MG63 (cell line): ENCODE measurements around the gene UBXN6. TPM values are rescaled to one million over a fixed set of nuclear protein-coding genes. Genes with fewer than 3 reads are reported as not detected.

Source experiments
- DNase-seq: peaks from one replicate; pipeline ENCODE4 v3.0.0-alpha.2; 2020
- H3K27me3 ChIP-seq: fragments of 250-450 bp; sonication (Bioruptor Pico); 2 replicates; pipeline ENCODE4 v1.5.1; 2020; ENCODE audit warnings: mild to moderate bottlenecking, moderate library complexity
- H3K36me3 ChIP-seq: fragments of 250-450 bp; sonication (Bioruptor Pico); 2 replicates; pipeline ENCODE4 v1.5.1; 2020; ENCODE audit warnings: mild to moderate bottlenecking, moderate library complexity
- H3K4me3 ChIP-seq: fragments of 250-450 bp; sonication (Bioruptor Pico); 2 replicates; pipeline ENCODE4 v1.5.1; 2020; ENCODE audit warnings: mild to moderate bottlenecking, moderate library complexity
- H3K9me3 ChIP-seq: fragments of 250-450 bp; sonication (Bioruptor Pico); 2 replicates; pipeline ENCODE4 v1.5.1; 2020; ENCODE audit warnings: mild to moderate bottlenecking, moderate library complexity
- total RNA-seq: library from RNA; depleted of rRNA; stranded (reverse); fragments of >200 nt; shearing (Covaris generic); gene quantifications from 2 replicates; pipeline ENCODE4 v1.2.3, GENCODE V29; 2014; ENCODE audit warnings: low replicate concordance

UBXN6 gene
- total RNA-seq, 1 experiment from 2014 or later = 107 TPM

DNA sequence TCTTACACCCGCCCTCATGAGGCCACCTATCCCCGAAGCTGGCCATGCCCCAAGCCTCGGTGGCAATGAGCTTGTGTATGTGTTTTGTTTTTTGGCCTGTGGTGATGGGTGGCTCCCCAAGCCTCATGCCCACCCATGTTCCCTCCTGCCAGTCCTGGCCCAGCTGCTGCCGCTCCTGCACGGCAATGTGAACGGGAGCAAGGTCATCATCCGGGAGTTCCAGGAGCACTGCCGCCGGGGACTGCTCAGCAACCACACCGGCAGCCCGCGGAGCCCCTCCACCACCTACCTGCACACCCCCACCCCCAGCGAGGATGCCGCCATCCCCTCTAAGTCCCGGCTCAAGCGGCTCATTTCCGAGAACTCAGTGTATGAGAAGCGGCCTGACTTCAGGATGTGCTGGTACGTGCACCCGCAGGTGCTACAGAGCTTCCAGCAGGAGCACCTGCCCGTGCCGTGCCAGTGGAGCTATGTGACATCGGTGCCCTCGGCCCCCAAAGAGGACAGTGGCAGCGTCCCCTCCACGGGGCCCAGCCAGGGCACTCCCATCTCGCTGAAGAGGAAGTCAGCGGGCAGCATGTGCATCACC lies 24.6 kb downstream of the UBXN6 start:
- DNase-seq = no peak
- H3K36me3 ChIP-seq = no peaks in the 10 kb centered on the region; the same call in 1 of the 2 replicates
- no peaks in the 10 kb centered on the region for H3K27me3 ChIP-seq
- H3K9me3 ChIP-seq = no peaks in the 10 kb centered on the region
- H3K4me3 ChIP-seq = no peak overlapping the region

DNA sequence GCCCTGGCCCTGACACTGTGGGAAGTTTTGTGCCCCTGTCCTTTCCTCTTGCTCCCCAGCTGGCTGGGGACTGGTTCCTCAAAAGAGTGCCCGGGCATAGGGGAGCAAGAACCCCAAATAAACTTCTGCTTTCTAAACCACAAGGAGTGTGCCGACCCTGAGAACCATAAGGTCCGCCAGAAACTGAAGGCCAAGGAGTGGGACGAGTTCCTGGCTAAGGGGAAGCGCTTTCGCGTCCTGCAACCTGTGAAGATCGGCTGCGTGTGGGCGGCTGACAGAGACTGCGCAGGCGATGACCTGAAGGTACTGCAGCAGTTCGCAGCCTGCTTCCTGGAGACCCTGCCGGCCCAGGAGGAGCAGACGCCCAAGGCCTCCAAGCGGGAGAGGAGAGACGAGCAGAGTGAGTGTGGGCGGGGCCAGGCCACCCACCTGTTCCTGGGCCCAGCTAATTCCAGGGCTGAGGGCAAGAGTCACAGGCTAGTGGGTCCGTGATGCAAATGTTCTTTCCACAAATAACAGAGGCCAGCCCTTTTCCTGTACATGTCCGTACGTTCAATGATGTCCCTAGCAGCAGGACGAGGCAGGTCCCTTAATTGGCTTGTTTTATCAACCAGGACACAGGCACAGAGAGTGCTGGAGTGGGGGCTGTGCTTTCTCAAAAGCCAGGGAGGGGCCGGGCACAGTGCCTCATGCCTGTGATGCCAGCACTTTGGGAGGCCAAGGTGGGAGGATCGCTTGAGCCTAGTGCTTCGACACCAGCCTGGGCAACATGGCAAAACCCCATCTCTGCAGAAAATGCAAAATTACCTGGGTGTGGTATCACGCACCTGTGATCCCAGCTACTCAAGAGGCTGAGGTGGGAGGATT lies 25.6 kb downstream of the UBXN6 start:
- no peak overlapping the region for H3K4me3 ChIP-seq
- H3K36me3 ChIP-seq = no peaks in the 10 kb centered on the region; the same call in 1 of the 2 replicates
- H3K9me3 ChIP-seq = no peaks in the 10 kb centered on the region
- no peak for DNase-seq
- H3K27me3 ChIP-seq = no peaks in the 10 kb centered on the region

DNA sequence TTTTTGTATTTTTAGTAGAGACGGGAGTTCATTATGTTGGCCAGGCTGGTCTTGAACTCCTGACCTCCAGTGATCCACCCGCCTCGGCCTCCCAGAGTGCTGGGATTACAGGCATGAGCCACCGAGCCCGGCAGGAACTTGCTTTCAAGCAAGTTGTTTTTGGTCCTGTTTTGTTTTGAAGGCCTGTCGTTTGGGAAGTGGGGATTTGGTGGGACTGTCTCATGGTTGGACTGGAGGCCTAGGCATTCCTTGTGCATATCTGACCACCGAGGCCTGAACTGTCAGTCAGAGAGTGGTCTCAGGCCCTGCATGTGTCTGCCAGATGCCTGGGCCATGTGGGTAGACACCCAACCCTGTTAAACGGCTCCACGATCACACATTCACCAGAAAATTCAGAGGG lies 26.3 kb downstream of the UBXN6 start:
- Histone ChIP-seq H3K9me3 (no peaks in the 10 kb centered on the region), H3K4me3 (no peak overlapping the region), H3K27me3 (no peaks in the 10 kb centered on the region), H3K36me3 (no peaks in the 10 kb centered on the region; the same call in 1 of the 2 replicates)
- no peak for DNase-seq

DNA sequence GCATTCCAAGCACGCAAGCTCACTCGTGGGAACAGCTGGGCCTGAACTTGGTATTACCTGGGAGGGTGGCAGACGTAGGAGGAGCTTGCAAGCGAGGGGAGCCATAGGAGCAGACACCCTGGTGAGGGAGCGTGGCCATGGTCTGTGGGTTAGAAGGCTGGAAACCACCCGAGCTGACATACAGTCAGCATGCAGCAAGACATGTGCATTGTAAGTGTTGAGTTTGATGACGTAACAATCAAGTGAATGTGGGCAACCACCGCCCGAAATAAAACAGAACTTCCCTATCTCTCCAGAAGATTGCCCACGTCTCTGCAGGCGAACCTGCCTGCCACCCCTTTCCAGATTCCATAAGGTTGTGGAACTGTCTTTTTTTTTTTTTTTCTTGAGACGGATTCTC lies 26.8 kb downstream of the UBXN6 start:
- peaks cover under 1% of the 10 kb centered on the region for H3K36me3 ChIP-seq

DNA sequence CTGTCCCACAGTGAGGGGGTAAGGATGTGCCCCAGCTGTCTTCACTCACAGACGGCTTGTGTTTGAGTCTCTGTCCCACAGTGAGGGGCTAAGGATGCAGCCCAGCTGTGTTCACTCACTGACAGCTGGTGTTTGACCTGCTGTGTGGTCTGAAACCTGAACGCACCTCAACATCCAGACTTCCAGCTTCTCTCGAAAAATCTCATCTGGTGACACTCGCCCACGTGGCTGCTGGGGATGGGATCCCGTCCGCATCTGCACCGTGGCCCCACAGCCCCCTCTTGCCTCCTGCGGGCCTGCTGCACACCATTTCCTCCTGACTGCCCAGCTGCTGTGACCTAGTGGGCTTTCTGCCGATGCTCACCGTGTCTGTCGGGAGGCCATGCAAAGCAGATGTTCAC lies 27.8 kb downstream of the UBXN6 start:
- H3K4me3 ChIP-seq = no peak overlapping the region
- H3K27me3 ChIP-seq = no peaks in the 10 kb centered on the region
- H3K36me3 ChIP-seq = peaks cover 3% of the 10 kb centered on the region
- no peaks in the 10 kb centered on the region for H3K9me3 ChIP-seq
- DNase-seq = no peak

More for the DNA sequence above, 26.8 kb downstream of the UBXN6 start:
- no peak overlapping the region for H3K4me3 ChIP-seq
- no peaks in the 10 kb centered on the region for H3K9me3 ChIP-seq
- H3K27me3 ChIP-seq = no peaks in the 10 kb centered on the region
- DNase-seq = no peak

DNA sequence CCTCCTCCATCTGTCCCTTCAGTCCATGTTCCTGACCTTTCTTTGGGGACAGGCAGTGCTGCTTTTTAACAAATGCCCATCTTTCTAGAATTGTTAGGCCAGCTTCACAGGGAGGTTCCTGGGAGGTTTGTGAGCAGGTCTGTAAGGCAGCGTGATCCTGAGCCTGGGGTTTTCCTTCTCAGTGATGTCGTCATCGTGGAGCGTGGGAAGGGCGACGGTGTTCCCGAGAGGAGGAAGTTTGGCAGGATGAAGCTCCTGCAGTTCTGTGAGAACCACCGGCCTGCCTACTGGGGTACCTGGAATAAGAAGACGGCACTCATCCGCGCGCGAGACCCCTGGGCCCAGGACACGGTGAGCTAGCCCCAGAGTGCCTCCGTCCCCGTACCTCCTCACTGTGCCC lies 28.3 kb downstream of the UBXN6 start:
- Histone ChIP-seq H3K27me3 (no peaks in the 10 kb centered on the region), H3K4me3 (no peak overlapping the region), H3K36me3 (peaks cover 3% of the 10 kb centered on the region), H3K9me3 (no peaks in the 10 kb centered on the region)
- no peak for DNase-seq

DNA sequence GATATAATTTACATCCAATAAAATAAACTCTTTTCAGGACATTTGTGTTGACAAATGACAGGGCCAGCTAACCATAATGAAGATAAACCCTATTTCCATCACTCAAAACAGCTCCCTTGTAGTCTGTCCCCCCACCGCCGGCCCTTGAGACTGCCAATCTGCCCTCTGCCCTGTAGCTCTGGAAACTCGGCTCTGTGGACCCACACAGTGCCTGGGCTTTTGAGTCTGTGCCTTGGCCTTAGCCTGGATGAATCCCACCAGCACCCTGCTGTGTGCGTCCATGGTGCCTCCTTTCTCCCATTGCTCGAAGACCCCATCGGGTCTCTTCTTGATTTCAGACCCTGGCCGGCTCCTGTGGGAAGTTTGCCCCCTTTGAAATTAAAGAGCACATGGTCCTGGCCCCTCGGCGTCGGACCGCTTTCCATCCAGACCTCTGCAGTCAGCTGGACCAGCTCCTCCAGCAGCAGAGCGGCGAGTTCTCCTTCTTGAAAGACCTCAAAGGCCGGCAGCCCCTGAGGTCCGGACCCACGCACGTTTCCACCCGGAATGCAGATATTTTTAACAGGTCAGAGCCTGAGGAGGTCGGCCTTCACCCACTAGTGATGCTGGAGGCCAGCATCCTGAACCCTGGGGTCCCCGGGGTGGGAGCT lies 29.1 kb downstream of the UBXN6 start:
- no peaks in the 10 kb centered on the region for H3K27me3 ChIP-seq
- no peaks in the 10 kb centered on the region for H3K9me3 ChIP-seq
- no peak overlapping the region for H3K4me3 ChIP-seq
- DNase-seq = no peak
- peaks cover 3% of the 10 kb centered on the region for H3K36me3 ChIP-seq

DNA sequence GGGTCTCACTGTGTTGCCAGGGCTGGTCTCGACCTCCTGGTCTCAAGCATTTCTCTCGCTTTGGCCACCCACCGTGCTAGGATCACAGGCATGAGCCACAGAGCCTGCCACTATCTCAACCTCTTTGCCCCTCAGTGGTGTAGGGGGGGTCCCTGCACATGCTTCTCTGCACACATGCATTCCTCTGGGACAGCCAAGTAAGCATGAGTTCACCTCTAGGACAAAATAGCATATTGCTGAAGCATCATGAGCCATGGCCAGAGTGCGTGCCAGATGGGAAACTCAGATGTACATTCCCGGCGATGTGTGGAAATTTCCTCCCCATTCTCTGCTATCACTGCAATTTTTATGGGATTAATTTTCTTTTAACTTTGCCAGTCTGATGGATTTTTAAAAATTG lies 32.1 kb downstream of the UBXN6 start:
- no peak overlapping the region for H3K4me3 ChIP-seq
- no peaks in the 10 kb centered on the region for H3K9me3 ChIP-seq
- H3K36me3 ChIP-seq = peaks cover 3% of the 10 kb centered on the region
- no peak for DNase-seq
- H3K27me3 ChIP-seq = no peaks in the 10 kb centered on the region

DNA sequence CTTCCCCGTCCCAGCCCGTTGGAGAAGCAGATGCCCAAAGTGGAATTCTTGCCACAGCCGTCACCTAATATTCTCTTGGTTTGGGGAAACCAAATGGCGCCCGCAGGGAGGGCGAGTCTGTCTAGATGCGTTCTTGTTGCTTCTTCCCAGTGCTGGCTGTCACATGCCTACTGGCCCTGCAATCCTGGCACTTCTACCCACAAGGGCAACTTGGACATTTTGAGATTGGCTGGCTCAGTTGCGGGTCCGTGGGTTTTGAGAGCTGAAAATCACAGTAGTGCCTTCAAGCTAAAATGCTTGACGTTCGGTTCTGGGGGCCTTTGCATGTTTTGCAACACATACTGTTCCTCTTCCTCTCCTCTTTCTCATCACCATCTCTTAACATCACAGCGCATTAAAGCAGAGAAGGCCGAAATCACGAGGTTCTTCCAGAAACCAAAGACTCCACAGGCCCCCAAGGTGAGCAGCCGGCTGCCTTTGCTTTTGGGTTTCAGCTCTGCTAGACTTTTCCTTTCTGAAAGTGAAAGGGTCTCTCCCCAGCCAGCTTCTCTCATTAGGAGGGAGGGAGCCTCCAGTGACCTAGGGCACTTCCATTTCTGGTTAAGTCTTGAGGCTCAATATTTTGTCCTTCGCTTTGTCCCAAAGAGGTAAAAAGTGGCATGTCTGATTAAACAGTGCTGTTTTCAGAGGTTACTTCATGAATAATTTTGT lies 34.0 kb downstream of the UBXN6 start:
- peaks cover 3% of the 10 kb centered on the region for H3K36me3 ChIP-seq
- H3K27me3 ChIP-seq = no peaks in the 10 kb centered on the region
- DNase-seq = no peak
- no peaks in the 10 kb centered on the region for H3K9me3 ChIP-seq
- no peak overlapping the region for H3K4me3 ChIP-seq

DNA sequence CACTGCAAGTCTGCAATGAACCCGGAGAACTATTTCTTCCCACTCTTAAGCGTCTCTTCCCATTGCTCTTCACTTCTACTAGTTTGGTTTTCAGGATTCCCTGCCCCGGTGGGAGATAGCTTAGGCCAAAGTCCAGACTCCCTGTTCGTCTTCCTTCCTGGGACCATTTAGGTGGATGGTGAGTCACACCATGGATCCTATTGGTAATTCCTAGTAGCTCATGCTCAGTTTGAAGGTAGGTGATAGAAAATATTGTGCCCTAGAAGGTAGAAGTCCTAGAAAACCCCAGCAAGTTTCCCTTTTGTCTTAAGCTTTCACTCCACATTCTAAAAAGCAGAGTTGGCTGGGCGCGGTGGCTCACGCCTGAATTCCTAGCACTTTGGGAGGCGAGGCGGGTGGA lies 41.3 kb downstream of the UBXN6 start:
- Histone ChIP-seq H3K4me3 (no peak overlapping the region), H3K9me3 (no peaks in the 10 kb centered on the region), H3K36me3 (peaks cover 17% of the 10 kb centered on the region), H3K27me3 (no peaks in the 10 kb centered on the region)
- DNase-seq = no peak

DNA sequence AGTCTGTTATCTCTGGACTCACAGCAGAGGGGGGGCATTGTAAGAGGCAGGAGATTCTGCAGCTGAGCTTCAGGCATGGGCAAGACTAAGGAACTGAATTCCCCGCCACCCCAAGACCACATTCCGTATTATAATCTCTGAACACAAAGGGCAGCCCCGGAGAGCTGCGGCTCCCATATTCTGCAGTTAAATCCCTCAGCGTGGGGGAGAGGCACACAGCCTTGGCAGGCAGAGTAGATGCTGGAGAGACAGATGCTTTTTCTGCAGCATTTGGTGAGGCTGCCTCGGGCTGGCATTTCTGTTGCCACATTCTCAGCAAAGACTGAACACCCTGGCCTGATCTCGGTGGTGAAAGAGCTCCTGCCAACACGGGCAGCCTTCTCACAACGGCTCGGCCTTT lies 42.2 kb downstream of the UBXN6 start:
- Histone ChIP-seq H3K36me3 (peaks cover 17% of the 10 kb centered on the region), H3K4me3 (no peak overlapping the region), H3K27me3 (no peaks in the 10 kb centered on the region), H3K9me3 (no peaks in the 10 kb centered on the region)
- DNase-seq = no peak

DNA sequence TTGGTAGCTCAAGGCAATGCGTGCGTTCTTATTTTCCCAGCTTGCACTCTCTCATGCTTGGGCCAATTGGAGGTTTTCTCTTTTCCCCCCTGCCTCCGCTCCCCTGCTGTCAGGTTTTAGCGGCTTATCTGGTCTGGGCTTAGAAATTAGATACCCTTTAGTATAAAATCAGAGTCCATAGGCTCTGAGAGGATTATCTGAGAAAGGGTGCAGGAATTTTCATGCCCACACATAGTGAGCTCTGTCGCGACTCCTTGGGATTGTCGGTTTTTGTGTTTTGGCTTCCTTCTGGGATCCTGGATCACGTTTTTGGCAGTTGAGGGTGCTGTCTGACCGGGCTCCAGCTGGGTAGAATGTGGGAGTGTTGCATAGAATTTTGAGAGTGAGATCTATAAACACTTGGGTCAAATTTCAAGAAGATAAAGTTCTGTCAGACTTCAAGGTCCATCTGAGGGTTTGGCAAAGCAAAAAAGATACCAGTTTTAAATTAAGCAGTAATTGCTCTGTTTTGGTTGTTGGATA lies 42.7 kb downstream of the UBXN6 start:
- H3K36me3 ChIP-seq = peaks cover 19% of the 10 kb centered on the region
- no peak overlapping the region for H3K4me3 ChIP-seq

DNA sequence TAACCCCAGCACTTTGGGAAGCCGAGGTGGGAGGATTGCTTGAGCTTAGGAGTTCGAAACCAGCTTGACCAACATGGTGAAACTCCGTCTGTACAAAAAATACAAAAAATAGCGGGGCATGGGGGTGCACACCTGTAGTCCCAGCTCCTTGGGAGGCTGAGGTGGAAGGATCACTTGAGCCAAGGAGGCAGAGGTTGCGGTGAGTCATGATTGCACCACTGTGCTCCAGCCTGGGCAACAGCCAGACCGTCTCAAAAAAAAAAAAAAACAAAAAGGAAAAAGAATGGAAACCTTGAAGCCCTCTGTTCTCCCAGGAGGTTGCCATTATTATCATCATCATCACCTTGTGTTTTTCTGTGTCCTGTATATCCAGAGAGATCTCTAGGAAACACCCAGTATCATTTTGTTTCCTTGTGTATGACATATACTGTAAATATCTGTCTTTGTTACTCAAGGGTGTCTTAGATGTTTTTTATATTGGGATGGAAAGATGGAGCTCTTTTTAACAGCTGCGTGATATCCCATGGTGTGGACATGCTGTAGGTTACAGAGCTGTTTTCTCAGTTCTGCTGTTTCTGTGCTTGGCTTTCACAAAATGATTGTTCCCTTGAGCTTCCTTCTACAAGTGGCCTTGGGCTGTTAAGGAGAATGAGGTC lies 43.3 kb downstream of the UBXN6 start:
- Histone ChIP-seq H3K36me3 (peaks cover 20% of the 10 kb centered on the region), H3K4me3 (no peak overlapping the region)
- no peak for DNase-seq

More for the DNA sequence above, 42.7 kb downstream of the UBXN6 start:
- no peaks in the 10 kb centered on the region for H3K9me3 ChIP-seq
- no peaks in the 10 kb centered on the region for H3K27me3 ChIP-seq
- no peak for DNase-seq

DNA sequence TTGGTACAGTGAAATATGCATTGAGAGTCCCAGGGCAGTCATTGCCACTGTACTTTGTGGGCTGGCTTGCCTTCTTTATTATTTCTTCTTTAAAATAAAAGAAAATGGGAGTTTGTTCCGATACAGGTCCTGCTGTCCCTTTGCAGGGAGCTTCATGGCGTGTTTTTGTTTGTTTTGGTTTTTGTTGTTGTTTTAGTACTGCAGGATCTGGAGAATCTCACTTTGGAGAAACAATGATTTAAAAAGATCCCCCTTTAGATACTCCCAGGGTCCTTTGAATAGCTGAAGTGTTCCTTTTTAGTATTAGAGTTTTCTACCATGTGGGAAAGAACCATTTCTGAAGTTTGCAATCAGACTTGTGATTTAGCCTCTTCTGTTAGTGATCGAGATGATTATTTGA lies 44.0 kb downstream of the UBXN6 start:
- Histone ChIP-seq H3K9me3 (no peaks in the 10 kb centered on the region), H3K4me3 (no peak overlapping the region), H3K36me3 (peaks cover 22% of the 10 kb centered on the region), H3K27me3 (no peaks in the 10 kb centered on the region)
- no peak for DNase-seq

More for the DNA sequence above, 43.3 kb downstream of the UBXN6 start:
- H3K27me3 ChIP-seq = no peaks in the 10 kb centered on the region
- no peaks in the 10 kb centered on the region for H3K9me3 ChIP-seq

DNA sequence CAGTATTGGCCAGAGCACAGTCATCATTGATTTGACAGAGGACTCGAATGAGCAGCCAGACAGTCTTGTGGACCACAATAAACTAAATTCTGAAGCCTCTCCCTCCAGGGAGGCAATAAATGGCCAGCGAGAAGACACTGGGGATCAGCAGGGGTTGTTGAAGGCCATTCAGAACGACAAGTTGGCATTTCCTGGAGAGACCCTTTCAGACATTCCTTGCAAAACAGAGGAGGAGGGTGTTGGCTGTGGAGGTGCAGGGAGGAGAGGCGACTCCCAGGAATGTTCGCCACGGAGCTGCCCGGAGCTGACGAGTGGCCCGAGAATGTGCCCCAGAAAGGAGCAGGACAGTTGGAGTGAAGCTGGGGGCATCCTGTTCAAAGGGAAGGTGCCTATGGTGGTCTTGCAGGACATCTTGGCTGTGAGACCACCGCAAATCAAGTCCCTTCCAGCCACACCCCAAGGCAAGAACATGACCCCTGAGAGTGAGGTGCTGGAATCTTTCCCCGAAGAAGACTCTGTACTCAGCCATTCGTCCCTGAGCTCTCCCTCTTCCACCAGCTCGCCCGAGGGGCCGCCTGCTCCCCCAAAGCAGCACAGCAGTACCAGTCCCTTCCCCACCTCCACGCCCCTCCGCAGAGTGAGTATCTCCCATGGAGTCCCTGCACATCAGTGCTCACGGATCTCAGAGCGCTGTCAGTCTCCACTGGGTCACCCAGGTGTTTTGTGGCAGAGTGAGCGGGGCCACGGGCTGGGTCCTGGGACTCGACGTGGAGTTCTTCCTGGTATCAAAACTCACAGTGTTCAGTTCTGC lies 48.3 kb downstream of the UBXN6 start:
- Histone ChIP-seq H3K9me3 (no peaks in the 10 kb centered on the region), H3K36me3 (peaks cover 26% of the 10 kb centered on the region), H3K27me3 (no peaks in the 10 kb centered on the region), H3K4me3 (no peak overlapping the region)
- no peak for DNase-seq

DNA sequence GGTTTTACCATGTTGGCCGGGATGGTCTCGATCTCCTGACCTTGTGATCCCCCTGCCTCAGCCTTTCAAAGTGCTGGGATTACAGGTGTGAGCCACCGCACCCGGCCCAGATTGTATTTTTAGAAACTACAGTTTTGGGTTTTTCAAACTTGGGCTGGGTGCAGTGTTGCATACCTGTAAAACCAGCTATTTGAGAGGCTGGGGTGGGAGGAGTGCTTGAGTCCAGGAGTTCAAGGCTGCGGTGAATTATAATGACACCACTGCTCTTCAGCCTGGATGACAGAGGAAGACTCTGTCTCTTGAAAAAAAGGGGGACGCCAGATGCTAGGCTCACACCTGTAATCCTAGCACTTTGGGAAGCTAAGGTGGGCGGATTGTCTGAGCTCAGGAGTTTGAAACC lies 51.0 kb downstream of the UBXN6 start:
- H3K4me3 ChIP-seq = no peak overlapping the region
- H3K27me3 ChIP-seq = no peaks in the 10 kb centered on the region
- peaks cover 10% of the 10 kb centered on the region for H3K36me3 ChIP-seq
- DNase-seq = no peak
- no peaks in the 10 kb centered on the region for H3K9me3 ChIP-seq
